K562 (cell line): Measurements from ENCODE around the gene B4GALNT4. TPM values are rescaled to one million over a fixed set of nuclear protein-coding genes. Genes with fewer than 3 reads are reported as not detected.

ENCODE experiments used
- ATF1 ChIP-seq, 2 experiments: fragments of 450-650 bp in 1 of 2; IDR thresholded peaks; 2 replicates each; pipeline ENCODE4 v1.6.1; 2016; ENCODE audit warnings: missing compliant biosample characterization in 1 of 2, missing genetic modification characterization in 1 of 2
- CREB1 ChIP-seq, 2 experiments: sonication (generic) in 1 of 2; formaldehyde crosslinking in 1 of 2; IDR thresholded peaks; 2 replicates each; pipeline versions ENCODE4 v1.6.1 to v1.8.0; 2012 to 2022; ENCODE audit warnings: inconsistent platforms in 1 of 2, mild to moderate bottlenecking in 1 of 2, missing genetic modification reagents in 1 of 2, moderate library complexity in 1 of 2
- E2F3 ChIP-seq: fragments of 250-450 bp; sonication (Bioruptor Pico); IDR thresholded peaks from 2 replicates; pipeline ENCODE4 v1.4.0; 2020; ENCODE audit warnings: mild to moderate bottlenecking
- ELK1 ChIP-seq: sonication (generic); formaldehyde crosslinking; IDR thresholded peaks from 2 replicates; pipeline ENCODE4 v1.8.1; 2022; ENCODE audit warnings: missing genetic modification reagents
- HMGN3 ChIP-seq: IDR thresholded peaks from 2 replicates; pipeline ENCODE4 v1.6.1; 2011; ENCODE audit warnings: borderline replicate concordance, low read depth, mild to moderate bottlenecking, mixed read lengths, low read length; ENCODE audit not compliant: insufficient read length; ENCODE audit errors: extremely low read depth
- NUFIP1 ChIP-seq: fragments of 450-650 bp; IDR thresholded peaks from 2 replicates; pipeline ENCODE4 v1.6.1; 2018; ENCODE audit not compliant: partially characterized antibody
- POLR2G ChIP-seq: fragments of 200-400 bp; formaldehyde crosslinking; IDR thresholded peaks from 2 replicates; pipeline ENCODE4 v1.6.1; 2017; ENCODE audit warnings: low read depth, mild to moderate bottlenecking, antibody characterized with exemption, low read length, moderate library complexity
- RBFOX2 ChIP-seq: fragments of 200-400 bp; formaldehyde crosslinking; IDR thresholded peaks from 2 replicates; pipeline ENCODE4 v1.6.1; 2017; ENCODE audit warnings: low read depth, mild to moderate bottlenecking, low read length, moderate library complexity
- RREB1 ChIP-seq: fragments of 250-450 bp; sonication (Bioruptor Pico); IDR thresholded peaks from 2 replicates; pipeline ENCODE4 v1.4.0; 2020
- ZFX ChIP-seq: sonication (generic); formaldehyde crosslinking; IDR thresholded peaks from 2 replicates; pipeline ENCODE4 v1.8.0; 2022; ENCODE audit warnings: mild to moderate bottlenecking, missing genetic modification reagents, moderate library complexity
- polyA plus RNA-seq, 8 experiments: library from polyadenylated mRNA; depleted of rRNA in 4 of 8; stranded (reverse) in 5 of 8; unstranded in 3 of 8; fragments of >200 nt; fragmentation: Nextera tagmentation in 2 of 8; fragmentation: Illumina TruSeq in 1 of 8; extraction: Ambion mirVana in 2 of 8; extraction: Trizol in 1 of 8; gene quantifications; 2 replicates each; pipeline versions ENCODE4 v1.2.1 to v1.2.3, GENCODE V29; 2011 to 2014; ENCODE audit warnings: inconsistent platforms in 1 of 8, missing spikeins in 1 of 8
- total RNA-seq, 7 experiments: library from RNA; depleted of rRNA in 6 of 7; stranded (reverse); fragments of >200 nt in 6 of 7; fragmentation: Illumina TruSeq in 2 of 7; extraction: Trizol in 2 of 7; gene quantifications; 2 replicates each; pipeline versions ENCODE4 v1.2.1 to v1.2.3, GENCODE V29; 2011 to 2021; ENCODE audit warnings: low replicate concordance in 1 of 7

Gene B4GALNT4
- total and polyA plus RNA-seq, 9 of the 15 experiments (the other 6 are each of a cell fraction or from before 2014, with no cell fraction given), result 0.20 to 37.1 (median 10.8) TPM; not detected in 1

GRCh38 chr11:370070-370941, 1.0 kb downstream of the B4GALNT4 start (continued):
- TF ChIP-seq RREB1 (no peak), E2F3 (CRISPR knock-in tag) (no peak), ATF1 (CRISPR knock-in tag; IDR thresholded peaks at IDR 0.05) (no peak), ATF1 (tag; IDR thresholded peaks at IDR 0.05) (peak; percentile 78), NUFIP1 (no peak), CREB1 (IDR thresholded peaks at IDR 0.05) (no peak), CREB1 (CRISPR knock-in tag; IDR thresholded peaks at IDR 0.05) (0 out of 2 replicates have a peak, but pooled peaks have one; percentile 32), POLR2G (0 out of 2 replicates have a peak, but pooled peaks have one; percentile 30), ELK1 (no peak), ZFX (CRISPR knock-in tag) (peak; percentile 20; the same call in 1 of the 2 replicates), RBFOX2 (peak; percentile 44; the same call in 1 of the 2 replicates), HMGN3 (peak; percentile 30)
